MCF 10A (cell line): ENCODE data around the gene NFIA. TPM values are rescaled to one million over a fixed set of nuclear protein-coding genes. Genes with fewer than 3 reads are reported as not detected.

Experiments
- BruUV-seq: library from RNA; stranded (reverse); fragments of 400-500 nt; replicated peaks from 2 replicates; lab custom pipeline; 2021; lab: Mats Ljungman, UMichigan
- CTCF ChIA-PET: fragments of 300-600 bp; sonication (Branson Sonifier 250); formaldehyde crosslinking; extraction: SDS; loops from one replicate; lab custom pipeline; 2021; ENCODE audit warnings: antibody characterized with exemption, inconsistent platforms; lab: Yijun Ruan, JAX
- POLR2A ChIA-PET: fragments of 300-600, 350-650 bp; sonication (Branson Sonifier 250); formaldehyde crosslinking; extraction: SDS; loops from one replicate; lab custom pipeline; 2020; ENCODE audit warnings: antibody characterized with exemption, inconsistent platforms; lab: Yijun Ruan, JAX
- DNase-seq: peaks from one replicate; pipeline ENCODE4 v3.0.0-alpha.2; 2018; ENCODE audit not compliant: unreplicated experiment
- H3K27ac Mint-ChIP-seq: one replicate; pipeline ENCODE4 v1.8.0; 2022; ENCODE audit warnings: mild to moderate bottlenecking, low read depth, mixed read lengths; ENCODE audit not compliant: unreplicated experiment
- H3K27me3 Mint-ChIP-seq: one replicate; pipeline ENCODE4 v1.8.0; 2022; ENCODE audit warnings: mixed read lengths; ENCODE audit not compliant: insufficient read depth, unreplicated experiment
- H3K36me3 Mint-ChIP-seq: one replicate; pipeline ENCODE4 v1.8.0; 2022; ENCODE audit warnings: mild to moderate bottlenecking, moderate library complexity, mixed read lengths; ENCODE audit not compliant: insufficient read depth, unreplicated experiment
- H3K4me1 Mint-ChIP-seq: one replicate; pipeline ENCODE4 v1.8.0; 2022; ENCODE audit warnings: mixed read lengths; ENCODE audit not compliant: insufficient read depth, unreplicated experiment
- H3K4me3 Mint-ChIP-seq: one replicate; pipeline ENCODE4 v1.8.0; 2022; ENCODE audit warnings: mild to moderate bottlenecking, moderate library complexity, mixed read lengths; ENCODE audit not compliant: unreplicated experiment
- H3K9me3 Mint-ChIP-seq: one replicate; pipeline ENCODE4 v1.8.0; 2022; ENCODE audit warnings: mixed read lengths; ENCODE audit not compliant: unreplicated experiment
- CTCF ChIP-seq: fragments of 200-600 bp; IDR thresholded peaks from one replicate; pipeline ENCODE4 v1.8.0; 2022; ENCODE audit warnings: antibody characterized with exemption, mild to moderate bottlenecking; ENCODE audit not compliant: unreplicated experiment
- intact Hi-C: fragments of 100-400 bp; cut with micrococcal nuclease; formaldehyde crosslinking; loops from 2 replicates; pipeline ENCODE4 v1.14.1; 2022
- total RNA-seq: library from RNA; stranded (reverse); gene quantifications from 2 replicates; pipeline ENCODE4 v1.2.3, GENCODE V29; 2022

NFIA gene
- total RNA-seq, 1 experiment from 2014 or later = 54.8 TPM

- no peaks in the 10 kb centered on the region for H3K36me3 Mint-ChIP-seq
- ChIA-PET CTCF (no interaction called here), POLR2A (interaction anchor here (0.9 to 1.0 kb wide), 2 partner anchors 8 to 13 kb away, joined by 3 read pairs; no protein-coding TSS in a partner anchor)
- H3K27me3 Mint-ChIP-seq = no peaks in the 10 kb centered on the region
- H3K4me1 Mint-ChIP-seq = peaks cover 13% of the 10 kb centered on the region
- H3K9me3 Mint-ChIP-seq = no peaks in the 10 kb centered on the region
- H3K27ac Mint-ChIP-seq = no peak overlapping the region
- H3K4me3 Mint-ChIP-seq = no peak overlapping the region
- no peak for TF ChIP-seq CTCF
- intact Hi-C loops = no loop called here
- DNase-seq = no peak
- BruUV-seq = no TSS peak
These were observed 70.2 kb downstream of the NFIA start for GRCh38 chr1:61152469-61153105.

- H3K4me1 Mint-ChIP-seq = peaks cover 8% of the 10 kb centered on the region
- H3K36me3 Mint-ChIP-seq = no peaks in the 10 kb centered on the region
- CTCF ChIA-PET = interaction anchor here (0.6 to 1.3 kb wide), 7 partner anchors 13 to 178 kb away, joined by 3 to 6 read pairs (median 4); no protein-coding TSS in a partner anchor
- no peak for TF ChIP-seq CTCF
- POLR2A ChIA-PET = interaction anchor here (0.7 to 4.3 kb wide), 9 partner anchors 8 to 114 kb away, joined by 3 to 23 read pairs (median 3); partner anchors contain the start of gene NFIA
- intact Hi-C loops = no loop called here
- H3K27me3 Mint-ChIP-seq = no peaks in the 10 kb centered on the region
- no peaks in the 10 kb centered on the region for H3K9me3 Mint-ChIP-seq
- DNase-seq = no peak
- no peak overlapping the region for H3K4me3 Mint-ChIP-seq
- peak overlapping the region; percentile 52 for H3K27ac Mint-ChIP-seq
- no TSS peak for BruUV-seq
These were observed 74.5 kb downstream of the NFIA start for GRCh38 chr1:61156576-61157467.

- intact Hi-C loops = no loop called here
- Mint-ChIP-seq H3K9me3 (no peaks in the 10 kb centered on the region), H3K27me3 (no peaks in the 10 kb centered on the region), H3K4me3 (no peak overlapping the region), H3K36me3 (no peaks in the 10 kb centered on the region), H3K27ac (peak overlapping the region; percentile 52), H3K4me1 (peaks cover 8% of the 10 kb centered on the region)
- POLR2A ChIA-PET = interaction anchor here (0.9 to 4.3 kb wide), 8 partner anchors 9 to 115 kb away, joined by 3 to 23 read pairs (median 4); no protein-coding TSS in a partner anchor
- CTCF ChIA-PET = interaction anchor here (0.6 to 1.3 kb wide), 6 partner anchors 12 to 115 kb away, joined by 3 to 6 read pairs (median 4); no protein-coding TSS in a partner anchor
- no TSS peak for BruUV-seq
- TF ChIP-seq CTCF = no peak
- no peak for DNase-seq
These were observed 75.2 kb downstream of the NFIA start for GRCh38 chr1:61157468-61157987.

GRCh38 chr1:61158591-61158990 lies 76.2 kb downstream of the NFIA start:
- no peak for TF ChIP-seq CTCF
- H3K36me3 Mint-ChIP-seq = no peaks in the 10 kb centered on the region
- no peak overlapping the region for H3K27ac Mint-ChIP-seq
- no TSS peak for BruUV-seq
- intact Hi-C loops = no loop called here
- CTCF ChIA-PET = interaction anchor here (0.5 to 0.9 kb wide), 2 partner anchors 11 to 1133 kb away, joined by 3 read pairs; no protein-coding TSS in a partner anchor
- H3K4me1 Mint-ChIP-seq = peaks cover 8% of the 10 kb centered on the region
- H3K4me3 Mint-ChIP-seq = no peak overlapping the region
- no peak for DNase-seq
- POLR2A ChIA-PET = interaction anchor here (0.6 to 4.3 kb wide), 7 partner anchors 8 to 164 kb away, joined by 3 to 23 read pairs (median 3); no protein-coding TSS in a partner anchor
- H3K27me3 Mint-ChIP-seq = no peaks in the 10 kb centered on the region
- no peaks in the 10 kb centered on the region for H3K9me3 Mint-ChIP-seq
